OCI-LY3 (cell line): ENCODE measurements around the gene MDM4.

ENCODE experiments used
- CTCF ChIP-seq: fragments of 200-600, 300-600 bp; sonication (generic); IDR thresholded peaks from 2 replicates; pipeline ENCODE4 v1.5.1; 2014; ENCODE audit warnings: antibody characterized with exemption, low read length, low read depth
- EZH2phosphoT487 ChIP-seq: fragments of 200-600 bp; shearing (Covaris generic); IDR thresholded peaks from 2 replicates; pipeline ENCODE4 v1.6.1; 2018; ENCODE audit warnings: antibody characterized with exemption, mixed run types, low read depth

DNA sequence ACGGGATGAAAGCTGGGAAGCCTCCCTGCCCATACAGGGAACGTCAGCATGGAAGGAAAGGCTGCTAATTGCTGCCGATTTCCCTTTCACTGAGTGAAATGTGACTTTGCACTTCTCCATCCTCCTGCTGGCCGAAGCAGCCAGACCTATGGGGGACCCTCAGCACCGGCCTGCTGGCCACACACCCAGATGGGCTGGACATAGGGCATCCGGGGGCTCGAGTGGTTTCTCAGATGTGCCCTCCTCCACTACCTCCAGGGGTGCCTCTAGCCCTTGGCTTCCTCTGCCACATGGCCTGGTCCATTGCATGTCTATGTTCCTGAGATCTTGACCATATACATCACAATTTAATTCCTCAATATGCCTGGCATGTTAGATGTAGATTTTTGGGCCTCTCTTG is 89.6 kb downstream of the MDM4 start:
- TF ChIP-seq CTCF (no peak), EZH2phosphoT487 (no peak)
